Measurements from ENCODE around the gene SLC32A1. TPM values are rescaled to one million over a fixed set of nuclear protein-coding genes. Genes with fewer than 3 reads are reported as not detected.
A peak's percentile ranks its signal among the peaks of the same experiment; 100 is the strongest.

The SLC32A1 gene
- total RNA-seq, result not detected in 2 replicates

GRCh38 chr20:38723848-38724625 is at the start of gene SLC32A1:
Gene SLC32A1 (plus strand): TSS chr20:38724486. CDS start chr20:38724725, 239 bp downstream.
- Histone ChIP-seq H3K27me3 (ENCODE audit: insufficient read depth, low read length) (peaks cover 96% of the 10 kb centered on the region), H3K4me1 (ENCODE audit: insufficient read depth, low read length) (no peaks in the 10 kb centered on the region), H3K4me2 (ENCODE audit: insufficient read depth, low read length) (no peak within 1 kb of the TSS), H4K20me1 (ENCODE audit: insufficient read depth, low read length) (peaks cover 3% of the 10 kb centered on the region), H3K4me3 (ENCODE audit: insufficient read depth, low read length) (no peak within 1 kb of the TSS), H3K9me3 (ENCODE audit: low read depth, low read length) (no peaks in the 10 kb centered on the region), H3K27ac (ENCODE audit: low read depth, low read length) (no peak within 1 kb of the TSS), H3K36me3 (ENCODE audit: insufficient read depth, low read length) (no peaks in the 10 kb centered on the region), H3K79me2 (ENCODE audit: insufficient read depth, low read length) (no peaks in the 10 kb centered on the region), H2AFZ (ENCODE audit: low read length) (no peak within 1 kb of the TSS)
- DNase-seq (ENCODE audit: insufficient read length, low spot score, missing footprints), result peak; percentile 85
- no peak for TF ChIP-seq CTCF (IDR thresholded peaks at IDR 0.05; ENCODE audit: extremely low read depth, low read depth, low read length)

DNA sequence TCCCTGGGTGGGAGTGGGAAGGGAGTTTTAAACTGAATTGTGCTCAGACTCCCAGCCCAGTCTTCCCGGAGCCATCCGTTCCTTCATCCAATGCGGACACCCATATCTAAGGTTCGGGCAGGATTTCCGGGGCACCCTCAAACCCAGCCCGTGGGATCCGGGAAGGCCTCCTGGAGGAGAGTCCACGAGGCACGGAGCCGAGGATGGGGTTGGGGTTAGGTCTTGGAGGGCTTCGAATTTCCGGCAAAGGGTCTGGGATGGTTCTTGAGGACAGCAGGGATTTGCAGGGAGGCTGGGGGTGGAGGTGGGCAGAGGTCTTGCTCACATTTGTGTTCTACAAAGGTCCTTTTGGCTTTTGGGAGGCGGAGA is 49.5 kb upstream of the SLC32A1 start:
- Histone ChIP-seq H3K4me1 (ENCODE audit: insufficient read depth, low read length) (peaks cover 8% of the 10 kb centered on the region), H3K4me2 (ENCODE audit: insufficient read depth, low read length) (peak overlapping the region; percentile 28), H3K4me3 (ENCODE audit: insufficient read depth, low read length) (no peak overlapping the region), H4K20me1 (ENCODE audit: insufficient read depth, low read length) (no peaks in the 10 kb centered on the region), H3K27ac (ENCODE audit: low read depth, low read length) (no peak overlapping the region), H3K36me3 (ENCODE audit: insufficient read depth, low read length) (no peaks in the 10 kb centered on the region), H3K79me2 (ENCODE audit: insufficient read depth, low read length) (no peaks in the 10 kb centered on the region), H2AFZ (ENCODE audit: low read length) (no peak overlapping the region), H3K9me3 (ENCODE audit: low read depth, low read length) (no peaks in the 10 kb centered on the region), H3K27me3 (ENCODE audit: insufficient read depth, low read length) (peaks cover 21% of the 10 kb centered on the region)
- DNase-seq (ENCODE audit: insufficient read length, low spot score, missing footprints), result no peak
- no peak for TF ChIP-seq CTCF (IDR thresholded peaks at IDR 0.05; ENCODE audit: extremely low read depth, low read depth, low read length)

DNA sequence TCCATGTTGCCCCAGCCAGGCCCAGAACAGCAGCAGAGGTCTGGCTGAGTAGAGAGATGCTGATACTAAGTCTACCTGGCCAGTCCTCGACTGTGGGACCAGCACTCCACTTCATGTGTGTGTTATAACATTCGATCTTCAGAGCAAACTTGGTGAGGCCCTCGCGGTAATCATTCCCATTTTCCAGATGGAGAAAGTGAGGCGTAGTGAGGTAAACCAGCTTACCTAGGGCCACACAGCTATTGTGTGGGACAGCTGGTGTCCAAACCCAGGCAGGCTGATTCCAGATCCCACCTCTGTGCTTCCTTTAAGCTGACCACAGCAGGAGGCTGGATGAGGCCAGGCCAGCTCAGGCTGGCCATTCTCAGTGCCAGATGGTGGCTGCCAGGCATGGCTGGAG is 47.7 kb upstream of the SLC32A1 start:
- Histone ChIP-seq H3K4me2 (ENCODE audit: insufficient read depth, low read length) (no peak overlapping the region), H3K9me3 (ENCODE audit: low read depth, low read length) (no peaks in the 10 kb centered on the region), H3K4me1 (ENCODE audit: insufficient read depth, low read length) (peaks cover 8% of the 10 kb centered on the region), H3K4me3 (ENCODE audit: insufficient read depth, low read length) (no peak overlapping the region), H3K27me3 (ENCODE audit: insufficient read depth, low read length) (peaks cover 14% of the 10 kb centered on the region), H3K36me3 (ENCODE audit: insufficient read depth, low read length) (no peaks in the 10 kb centered on the region), H3K27ac (ENCODE audit: low read depth, low read length) (no peak overlapping the region), H3K79me2 (ENCODE audit: insufficient read depth, low read length) (no peaks in the 10 kb centered on the region), H4K20me1 (ENCODE audit: insufficient read depth, low read length) (no peaks in the 10 kb centered on the region), H2AFZ (ENCODE audit: low read length) (no peak overlapping the region)
- no peak for DNase-seq (ENCODE audit: insufficient read length, low spot score, missing footprints)
- no peak for TF ChIP-seq CTCF (IDR thresholded peaks at IDR 0.05; ENCODE audit: extremely low read depth, low read depth, low read length)

GRCh38 chr20:38680500-38681306 is 43.6 kb upstream of the SLC32A1 start:
- no peaks in the 10 kb centered on the region for H3K9me3 ChIP-seq (ENCODE audit: low read depth, low read length)
- H3K36me3 ChIP-seq (ENCODE audit: insufficient read depth, low read length), result no peaks in the 10 kb centered on the region
- no peak for DNase-seq (ENCODE audit: insufficient read length, low spot score, missing footprints)
- H3K27ac ChIP-seq (ENCODE audit: low read depth, low read length), result no peak overlapping the region
- TF ChIP-seq CTCF (IDR thresholded peaks at IDR 0.05; ENCODE audit: extremely low read depth, low read depth, low read length), result no peak
- no peaks in the 10 kb centered on the region for H4K20me1 ChIP-seq (ENCODE audit: insufficient read depth, low read length)
- H3K27me3 ChIP-seq (ENCODE audit: insufficient read depth, low read length), result no peaks in the 10 kb centered on the region
- H3K4me2 ChIP-seq (ENCODE audit: insufficient read depth, low read length), result no peak overlapping the region
- no peak overlapping the region for H2AFZ ChIP-seq (ENCODE audit: low read length)
- H3K79me2 ChIP-seq (ENCODE audit: insufficient read depth, low read length), result no peaks in the 10 kb centered on the region
- H3K4me1 ChIP-seq (ENCODE audit: insufficient read depth, low read length), result no peaks in the 10 kb centered on the region
- H3K4me3 ChIP-seq (ENCODE audit: insufficient read depth, low read length), result no peak overlapping the region
